K562 (cell line): ENCODE results near the gene ACKR2. TPM values are rescaled to one million over a fixed set of nuclear protein-coding genes. Genes with fewer than 3 reads are reported as not detected.

Experiments
- ATAC-seq: fragments of 200-7000 bp; cut with Tn5 transposase; 3 replicates; pipeline ENCODE4 v1.9.1; 2020; ENCODE audit warnings: moderate library complexity
- BruUV-seq: library from RNA; stranded (reverse); fragments of 400-500 nt; replicated peaks from 2 replicates; lab custom pipeline; 2021; lab: Mats Ljungman, UMichigan
- CTCF ChIA-PET: fragments of 300-600 bp; formaldehyde crosslinking; extraction: SDS; loops from one replicate; lab custom pipeline; 2021; ENCODE audit warnings: low intra/inter-chr PET ratio; lab: Yijun Ruan, JAX
- POLR2A ChIA-PET: fragments of 300-600, 350-650 bp; sonication (Branson Sonifier 250); formaldehyde crosslinking; extraction: SDS; loops from one replicate; lab custom pipeline; 2021; ENCODE audit warnings: antibody characterized with exemption, inconsistent platforms; lab: Yijun Ruan, JAX
- DNase-seq, 4 experiments: peaks; one replicate each; pipeline versions ENCODE4 v3.0.0 to v3.0.0-alpha.2; 2011 to 2018; ENCODE audit warnings: low spot score in 3 of 4, mixed read lengths in 3 of 4; ENCODE audit errors: extremely low read depth in 1 of 4
- FAIRE-seq: peaks from 2 replicates; lab custom pipeline; 2011; peaks lifted over from hg19 to GRCh38; lab: Jason Lieb, UNC
- H2AFZ ChIP-seq: 2 replicates; pipeline ENCODE4 v1.6.0; 2011; ENCODE audit warnings: low read depth, low read length, control low read depth, inconsistent platforms
- H3K27ac ChIP-seq: fragments of 200-600 bp; 3 replicates; pipeline ENCODE4 v1.8.0; 2011; ENCODE audit warnings: low read depth, mild to moderate bottlenecking, control low read depth, inconsistent platforms, low read length, moderate library complexity, mixed read lengths; ENCODE audit errors: extremely low read depth
- H3K27me3 ChIP-seq, 2 experiments: fragments of 300-600 bp in 1 of 2; 2 replicates in 1 of 2; 3 replicates in 1 of 2; pipeline versions ENCODE4 v1.6.0 to v1.8.0; 2011; ENCODE audit warnings: inconsistent platforms in 2 of 2, low read length in 2 of 2, mild to moderate bottlenecking in 1 of 2, mixed read lengths in 1 of 2, moderate library complexity in 1 of 2; ENCODE audit not compliant: control insufficient read depth in 2 of 2, insufficient read depth in 2 of 2
- H3K36me3 ChIP-seq: fragments of 300-600 bp; 3 replicates; pipeline ENCODE4 v1.8.0; 2011; ENCODE audit warnings: mild to moderate bottlenecking, low read length, inconsistent platforms; ENCODE audit not compliant: control insufficient read depth, insufficient read depth
- H3K4me1 ChIP-seq, 2 experiments: fragments of 200-600 bp in 1 of 2; replicated peaks in 1 of 2; 2 replicates in 1 of 2; 3 replicates in 1 of 2; pipeline versions ENCODE4 v1.5.1 to v1.8.0; 2011; ENCODE audit warnings: inconsistent platforms in 2 of 2, low read length in 2 of 2, mild to moderate bottlenecking in 1 of 2, mixed read lengths in 1 of 2, moderate library complexity in 1 of 2; ENCODE audit not compliant: control insufficient read depth in 2 of 2, insufficient read depth in 2 of 2
- H3K4me2 ChIP-seq: 2 replicates; pipeline ENCODE4 v1.6.1; 2011; ENCODE audit warnings: low read length, control low read depth, inconsistent platforms, mixed read lengths; ENCODE audit not compliant: insufficient read depth
- H3K4me3 ChIP-seq: fragments of 200-600 bp; sonication (generic), shearing (Covaris generic); 2 replicates; pipeline ENCODE4 v1.5.1; 2016; ENCODE audit warnings: control low read depth, inconsistent platforms
- H3K79me2 ChIP-seq: fragments of 200-600 bp; 3 replicates; pipeline ENCODE4 v1.8.0; 2011; ENCODE audit warnings: low read length, inconsistent platforms; ENCODE audit not compliant: control insufficient read depth, insufficient read depth
- H3K9ac ChIP-seq, 2 experiments: 2 replicates each; pipeline versions ENCODE4 v1.6.0 to v1.6.1; 2011; ENCODE audit warnings: low read depth in 2 of 2, low read length in 2 of 2, control low read depth in 1 of 2, inconsistent platforms in 1 of 2, mild to moderate bottlenecking in 1 of 2, mixed read lengths in 1 of 2; ENCODE audit not compliant: insufficient read depth in 1 of 2
- H3K9me1 ChIP-seq: one replicate; pipeline ENCODE4 v1.6.0; 2011; ENCODE audit warnings: inconsistent platforms, mild to moderate bottlenecking, low read length, moderate library complexity; ENCODE audit not compliant: control insufficient read depth, insufficient read depth
- H3K9me3 ChIP-seq: replicated peaks from 2 replicates; pipeline ENCODE4 v1.5.1; 2011; ENCODE audit warnings: low read depth, low read length, inconsistent platforms; ENCODE audit not compliant: control insufficient read depth, insufficient read depth
- H4K20me1 ChIP-seq: replicated peaks from 2 replicates; pipeline ENCODE4 v1.6.1; 2011; ENCODE audit warnings: low read length, inconsistent platforms, mixed read lengths; ENCODE audit not compliant: control insufficient read depth, insufficient read depth
- ELF2 ChIP-seq: fragments of 250-450 bp; sonication (Bioruptor Pico); IDR thresholded peaks from 2 replicates; pipeline ENCODE4 v1.5.0; 2021; ENCODE audit warnings: mild to moderate bottlenecking
- KLF16 ChIP-seq: IDR thresholded peaks from 2 replicates; pipeline ENCODE4 v1.6.1; 2016; ENCODE audit warnings: antibody characterized with exemption
- MBD2 ChIP-seq: sonication (generic); IDR thresholded peaks from 2 replicates; pipeline ENCODE4 v1.6.1; 2016; ENCODE audit warnings: low read depth, borderline replicate concordance
- ZNF507 ChIP-seq: conservative IDR thresholded peaks from 2 replicates; pipeline ENCODE4 v1.6.1; 2017; ENCODE audit warnings: missing genetic modification characterization, missing compliant biosample characterization
- WGBS: fragments of 100-300 bp; shearing (Covaris generic); methylation state at CpG from one replicate; pipeline ENCODE4 v1.1.6; 2016; ENCODE audit warnings: low coverage, mixed read lengths; ENCODE audit not compliant: insufficient coverage; ENCODE audit errors: missing lambda C conversion rate; 5-methylcytosine and 5-hydroxymethylcytosine counted together
- in situ Hi-C: fragments of 300-500 bp; cut with MboI; formaldehyde crosslinking; loops from 4 replicates; pipeline ENCODE4 v1.15.0; 2018; ENCODE audit warnings: inconsistent platforms, mixed read lengths
- intact Hi-C: fragments of 100-400 bp; cut with micrococcal nuclease; formaldehyde crosslinking; loops from 2 replicates; pipeline ENCODE4 v1.14.2; 2022
- polyA plus RNA-seq, 8 experiments: library from polyadenylated mRNA; depleted of rRNA in 4 of 8; stranded (reverse) in 5 of 8; unstranded in 3 of 8; fragments of >200 nt; fragmentation: Nextera tagmentation in 2 of 8; fragmentation: Illumina TruSeq in 1 of 8; extraction: Ambion mirVana in 2 of 8; extraction: Trizol in 1 of 8; gene quantifications; 2 replicates each; pipeline versions ENCODE4 v1.2.1 to v1.2.3, GENCODE V29; 2011 to 2014; ENCODE audit warnings: inconsistent platforms in 1 of 8, missing spikeins in 1 of 8
- total RNA-seq, 7 experiments: library from RNA; depleted of rRNA in 6 of 7; stranded (reverse); fragments of >200 nt in 6 of 7; fragmentation: Illumina TruSeq in 2 of 7; extraction: Trizol in 2 of 7; gene quantifications; 2 replicates each; pipeline versions ENCODE4 v1.2.1 to v1.2.3, GENCODE V29; 2011 to 2021; ENCODE audit warnings: low replicate concordance in 1 of 7
- TF ChIP-seq, protein P1 (sequence below): fragments of 250-450 bp; sonication (Bioruptor Pico); IDR thresholded peaks from 2 replicates; pipeline ENCODE4 v1.5.0; 2020; ENCODE audit warnings: mild to moderate bottlenecking, borderline replicate concordance
- TF ChIP-seq, protein P2 (sequence below): sonication (generic); formaldehyde crosslinking; IDR thresholded peaks from 2 replicates; pipeline ENCODE4 v1.8.1; 2023; ENCODE audit warnings: mild to moderate bottlenecking, missing genetic modification reagents

ACKR2 gene
- total and polyA plus RNA-seq, 9 of the 15 experiments (the other 6 are each of a cell fraction or from before 2014, with no cell fraction given), result 0.03 to 0.69 (median 0.25) TPM; not detected in 1

DNA sequence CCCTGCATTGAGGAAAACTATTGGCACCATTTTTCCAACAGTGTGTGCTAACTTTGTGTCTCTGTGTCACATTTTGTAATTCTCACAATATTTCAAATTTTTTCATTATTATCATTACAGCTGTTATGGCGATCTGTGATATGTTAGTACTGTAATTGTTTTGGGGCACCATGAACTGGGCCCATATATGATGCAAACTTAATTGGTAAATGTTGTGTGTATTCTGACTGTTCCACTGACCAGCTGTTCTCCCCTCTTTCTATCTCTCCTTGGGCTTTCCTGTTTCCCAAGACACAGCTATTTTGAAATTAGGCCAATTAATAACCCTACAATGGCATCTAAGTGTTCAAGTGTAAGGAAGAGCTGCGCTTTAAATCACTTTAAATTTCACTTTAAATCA, 68.6 kb downstream of the ACKR2 start (continued):
- TF ChIP-seq, protein P1, sequence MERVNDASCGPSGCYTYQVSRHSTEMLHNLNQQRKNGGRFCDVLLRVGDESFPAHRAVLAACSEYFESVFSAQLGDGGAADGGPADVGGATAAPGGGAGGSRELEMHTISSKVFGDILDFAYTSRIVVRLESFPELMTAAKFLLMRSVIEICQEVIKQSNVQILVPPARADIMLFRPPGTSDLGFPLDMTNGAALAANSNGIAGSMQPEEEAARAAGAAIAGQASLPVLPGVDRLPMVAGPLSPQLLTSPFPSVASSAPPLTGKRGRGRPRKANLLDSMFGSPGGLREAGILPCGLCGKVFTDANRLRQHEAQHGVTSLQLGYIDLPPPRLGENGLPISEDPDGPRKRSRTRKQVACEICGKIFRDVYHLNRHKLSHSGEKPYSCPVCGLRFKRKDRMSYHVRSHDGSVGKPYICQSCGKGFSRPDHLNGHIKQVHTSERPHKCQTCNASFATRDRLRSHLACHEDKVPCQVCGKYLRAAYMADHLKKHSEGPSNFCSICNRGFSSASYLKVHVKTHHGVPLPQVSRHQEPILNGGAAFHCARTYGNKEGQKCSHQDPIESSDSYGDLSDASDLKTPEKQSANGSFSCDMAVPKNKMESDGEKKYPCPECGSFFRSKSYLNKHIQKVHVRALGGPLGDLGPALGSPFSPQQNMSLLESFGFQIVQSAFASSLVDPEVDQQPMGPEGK, result no peak
- TF ChIP-seq, all 486 proteins: peak for 0

DNA sequence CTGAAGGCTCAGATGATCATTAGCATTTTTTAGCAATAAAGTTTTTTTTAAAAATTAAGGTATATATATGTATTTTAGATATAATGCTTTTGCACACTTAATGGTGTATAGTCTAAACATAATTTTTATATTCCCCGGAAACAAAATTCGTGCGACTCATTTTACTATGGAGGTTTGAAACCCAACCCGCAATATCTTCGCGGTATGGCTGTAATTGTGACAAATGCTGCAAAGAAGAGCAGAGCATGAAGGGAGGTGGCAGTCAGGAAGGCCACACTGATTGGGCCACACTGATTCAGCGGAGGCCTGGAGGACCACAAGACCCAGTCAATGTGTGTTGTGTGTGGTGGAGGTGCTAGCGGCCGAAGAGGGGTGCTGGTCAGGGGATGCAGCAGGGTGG, 70.9 kb downstream of the ACKR2 start:
- Histone ChIP-seq H3K4me3 (no peak overlapping the region), H3K4me2 (peak overlapping the region; percentile 85; the same call in 1 of the 2 replicates), H3K27ac (no peak overlapping the region), H3K36me3 (no peaks in the 10 kb centered on the region), H3K27me3 (peaks cover 8 to 18% of the 10 kb centered on the region in 2 experiments; a peak in 4 of 5 replicates), H2AFZ (peak overlapping the region; percentile 90), H3K9me1 (no peaks in the 10 kb centered on the region), H3K9me3 (no peaks in the 10 kb centered on the region), H3K4me1 (peaks cover 0 to 12% of the 10 kb centered on the region in 2 experiments; a peak in 3 of 5 replicates), H3K79me2 (no peaks in the 10 kb centered on the region), H4K20me1 (no peaks in the 10 kb centered on the region), H3K9ac (peak overlapping the region in 1 of 2 experiments; percentile 90; a peak in 2 of 4 replicates)
- WGBS, result 73% methylated on average over 9 of the region's 9 CpGs
- ATAC-seq, result no peak
- ChIA-PET CTCF (interaction anchor here (1.0 to 3.5 kb wide), 4 partner anchors 49 to 632 kb away, joined by 3 to 56 read pairs (median 15); no protein-coding TSS in a partner anchor), POLR2A (interaction anchor here (0.6 kb wide), 1 partner anchor 55 kb away, joined by 3 read pairs; no protein-coding TSS in a partner anchor)
- FAIRE-seq, result no peak
- in situ Hi-C loops, result no loop called here
- intact Hi-C loops, result loop anchor here (10.0 kb wide), 1 partner anchor 305 kb away; no protein-coding TSS in a partner anchor
- no peak for DNase-seq
- TF ChIP-seq, protein P2, sequence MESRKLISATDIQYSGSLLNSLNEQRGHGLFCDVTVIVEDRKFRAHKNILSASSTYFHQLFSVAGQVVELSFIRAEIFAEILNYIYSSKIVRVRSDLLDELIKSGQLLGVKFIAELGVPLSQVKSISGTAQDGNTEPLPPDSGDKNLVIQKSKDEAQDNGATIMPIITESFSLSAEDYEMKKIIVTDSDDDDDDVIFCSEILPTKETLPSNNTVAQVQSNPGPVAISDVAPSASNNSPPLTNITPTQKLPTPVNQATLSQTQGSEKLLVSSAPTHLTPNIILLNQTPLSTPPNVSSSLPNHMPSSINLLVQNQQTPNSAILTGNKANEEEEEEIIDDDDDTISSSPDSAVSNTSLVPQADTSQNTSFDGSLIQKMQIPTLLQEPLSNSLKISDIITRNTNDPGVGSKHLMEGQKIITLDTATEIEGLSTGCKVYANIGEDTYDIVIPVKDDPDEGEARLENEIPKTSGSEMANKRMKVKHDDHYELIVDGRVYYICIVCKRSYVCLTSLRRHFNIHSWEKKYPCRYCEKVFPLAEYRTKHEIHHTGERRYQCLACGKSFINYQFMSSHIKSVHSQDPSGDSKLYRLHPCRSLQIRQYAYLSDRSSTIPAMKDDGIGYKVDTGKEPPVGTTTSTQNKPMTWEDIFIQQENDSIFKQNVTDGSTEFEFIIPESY (CRISPR knock-in tag), result peak; percentile 66; the same call in 1 of the 2 replicates
- TF ChIP-seq ELF2 (CRISPR knock-in tag) (no peak), MBD2 (no peak), ZNF507 (tag) (no peak), KLF16 (no peak)
- BruUV-seq, result no TSS peak
